ENCODE results near the gene TMEM132C. TPM values are rescaled to one million over a fixed set of nuclear protein-coding genes. Genes with fewer than 3 reads are reported as not detected.

Gene TMEM132C
- total RNA-seq, 2 experiments from 2014 or later, result not detected

DNA sequence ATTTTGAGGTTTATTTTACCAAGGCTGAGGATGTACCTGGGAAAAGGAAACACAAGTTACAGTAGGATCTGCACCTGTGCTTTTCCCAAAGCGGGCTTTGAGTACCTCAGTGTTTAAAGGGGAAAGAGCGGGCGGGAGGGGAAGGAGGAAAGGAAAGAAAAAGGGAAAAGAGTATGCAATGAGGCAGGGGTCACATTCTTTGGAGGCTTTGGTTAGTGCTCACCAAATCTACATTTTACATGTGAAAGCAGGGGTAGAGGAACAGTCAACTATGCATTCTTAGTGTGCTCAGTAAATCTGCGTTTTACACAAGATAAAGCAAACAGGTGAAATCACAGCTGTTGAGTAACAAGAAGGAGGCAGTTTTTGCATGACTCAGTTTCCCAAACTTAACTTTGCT is 242.2 kb downstream of the TMEM132C start:
- Mint-ChIP-seq H3K4me1 (ENCODE audit: low read depth) (no peaks in the 10 kb centered on the region), H3K9me3 (no peaks in the 10 kb centered on the region), H3K4me3 (no peak overlapping the region), H3K27me3 (no peaks in the 10 kb centered on the region), H3K27ac (no peak overlapping the region), H3K36me3 (ENCODE audit: low read depth) (no peaks in the 10 kb centered on the region)
- TF ChIP-seq, protein P1, sequence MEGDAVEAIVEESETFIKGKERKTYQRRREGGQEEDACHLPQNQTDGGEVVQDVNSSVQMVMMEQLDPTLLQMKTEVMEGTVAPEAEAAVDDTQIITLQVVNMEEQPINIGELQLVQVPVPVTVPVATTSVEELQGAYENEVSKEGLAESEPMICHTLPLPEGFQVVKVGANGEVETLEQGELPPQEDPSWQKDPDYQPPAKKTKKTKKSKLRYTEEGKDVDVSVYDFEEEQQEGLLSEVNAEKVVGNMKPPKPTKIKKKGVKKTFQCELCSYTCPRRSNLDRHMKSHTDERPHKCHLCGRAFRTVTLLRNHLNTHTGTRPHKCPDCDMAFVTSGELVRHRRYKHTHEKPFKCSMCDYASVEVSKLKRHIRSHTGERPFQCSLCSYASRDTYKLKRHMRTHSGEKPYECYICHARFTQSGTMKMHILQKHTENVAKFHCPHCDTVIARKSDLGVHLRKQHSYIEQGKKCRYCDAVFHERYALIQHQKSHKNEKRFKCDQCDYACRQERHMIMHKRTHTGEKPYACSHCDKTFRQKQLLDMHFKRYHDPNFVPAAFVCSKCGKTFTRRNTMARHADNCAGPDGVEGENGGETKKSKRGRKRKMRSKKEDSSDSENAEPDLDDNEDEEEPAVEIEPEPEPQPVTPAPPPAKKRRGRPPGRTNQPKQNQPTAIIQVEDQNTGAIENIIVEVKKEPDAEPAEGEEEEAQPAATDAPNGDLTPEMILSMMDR (IDR thresholded peaks at IDR 0.05), result no peak
- ATAC-seq (no peak), DNase-seq (no peak)
- ChIA-PET POLR2A (no interaction called here), CTCF (no interaction called here)
- intact Hi-C loops (cut with micrococcal nuclease), result no loop called here

- Mint-ChIP-seq H3K4me1 (ENCODE audit: low read depth) (no peaks in the 10 kb centered on the region), H3K36me3 (ENCODE audit: low read depth) (no peaks in the 10 kb centered on the region), H3K27me3 (no peaks in the 10 kb centered on the region), H3K9me3 (no peaks in the 10 kb centered on the region), H3K4me3 (no peak overlapping the region), H3K27ac (no peak overlapping the region)
- ChIA-PET POLR2A (no interaction called here), CTCF (no interaction called here)
- no peak for DNase-seq
- no peak for ATAC-seq
- intact Hi-C loops (cut with micrococcal nuclease), result no loop called here
- TF ChIP-seq, protein P1 (IDR thresholded peaks at IDR 0.05), result no peak
Measured at GRCh38 chr12:128510511-128510910, 243.5 kb downstream of the TMEM132C start.

GRCh38 chr12:128513331-128513730 is 246.4 kb downstream of the TMEM132C start:
- TF ChIP-seq, protein P1 (IDR thresholded peaks at IDR 0.05), result no peak
- ATAC-seq (no peak), DNase-seq (no peak)
- no peak overlapping the region for H3K27ac Mint-ChIP-seq
- POLR2A ChIA-PET, result no interaction called here
- CTCF ChIA-PET, result no interaction called here
- no peaks in the 10 kb centered on the region for H3K36me3 Mint-ChIP-seq (ENCODE audit: low read depth)
- intact Hi-C loops (cut with micrococcal nuclease), result no loop called here
- H3K4me3 Mint-ChIP-seq, result no peak overlapping the region
- H3K27me3 Mint-ChIP-seq, result no peaks in the 10 kb centered on the region
- no peaks in the 10 kb centered on the region for H3K9me3 Mint-ChIP-seq
- H3K4me1 Mint-ChIP-seq (ENCODE audit: low read depth), result no peaks in the 10 kb centered on the region

DNA sequence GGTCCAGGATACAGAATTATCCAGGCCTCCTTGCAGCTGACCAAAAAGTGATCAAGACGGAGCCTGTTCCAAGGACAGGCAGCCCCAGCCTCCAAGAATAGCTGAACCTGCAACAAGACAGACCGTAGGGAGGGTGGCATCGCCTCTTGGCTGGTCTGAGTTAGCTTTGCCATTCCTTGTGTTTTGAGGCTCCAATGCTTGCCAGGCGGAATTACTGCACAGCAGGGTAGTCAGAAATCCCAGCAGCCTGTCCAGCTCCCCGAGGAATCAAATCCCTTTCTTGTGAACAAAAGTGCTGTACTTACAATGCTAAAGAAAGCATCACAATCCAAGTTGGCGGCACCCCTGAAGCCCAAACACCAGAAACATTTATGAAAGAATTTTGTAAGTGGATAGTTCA is 246.9 kb downstream of the TMEM132C start:
- POLR2A ChIA-PET, result no interaction called here
- Mint-ChIP-seq H3K4me3 (no peak overlapping the region), H3K4me1 (ENCODE audit: low read depth) (no peaks in the 10 kb centered on the region), H3K27ac (no peak overlapping the region), H3K36me3 (ENCODE audit: low read depth) (no peaks in the 10 kb centered on the region), H3K9me3 (no peaks in the 10 kb centered on the region), H3K27me3 (no peaks in the 10 kb centered on the region)
- intact Hi-C loops (cut with micrococcal nuclease), result no loop called here
- no peak for DNase-seq
- CTCF ChIA-PET, result no interaction called here
- TF ChIP-seq, protein P1 (IDR thresholded peaks at IDR 0.05), result no peak
- no peak for ATAC-seq

GRCh38 chr12:128518644-128519043 is 251.7 kb downstream of the TMEM132C start:
- no peak for ATAC-seq
- TF ChIP-seq, protein P1 (IDR thresholded peaks at IDR 0.05), result no peak
- CTCF ChIA-PET, result no interaction called here
- Mint-ChIP-seq H3K27me3 (no peaks in the 10 kb centered on the region), H3K36me3 (ENCODE audit: low read depth) (no peaks in the 10 kb centered on the region), H3K9me3 (no peaks in the 10 kb centered on the region), H3K27ac (no peak overlapping the region), H3K4me1 (ENCODE audit: low read depth) (no peaks in the 10 kb centered on the region), H3K4me3 (no peak overlapping the region)
- intact Hi-C loops (cut with micrococcal nuclease), result no loop called here
- POLR2A ChIA-PET, result no interaction called here
- no peak for DNase-seq

Data from activated CD8-positive, alpha-beta T cell treated with anti-CD3 and anti-CD28 coated beads for 36 hours (primary cell).